DMS79 treated with DMSO at 0.1 percent for 48 hours (cell line): ENCODE results near the gene UBE2O.

Experiments used
- DNase-seq: peaks from one replicate; lab custom pipeline; 2025; lab: John Stamatoyannopoulos, UW

Gene UBE2O

DNA sequence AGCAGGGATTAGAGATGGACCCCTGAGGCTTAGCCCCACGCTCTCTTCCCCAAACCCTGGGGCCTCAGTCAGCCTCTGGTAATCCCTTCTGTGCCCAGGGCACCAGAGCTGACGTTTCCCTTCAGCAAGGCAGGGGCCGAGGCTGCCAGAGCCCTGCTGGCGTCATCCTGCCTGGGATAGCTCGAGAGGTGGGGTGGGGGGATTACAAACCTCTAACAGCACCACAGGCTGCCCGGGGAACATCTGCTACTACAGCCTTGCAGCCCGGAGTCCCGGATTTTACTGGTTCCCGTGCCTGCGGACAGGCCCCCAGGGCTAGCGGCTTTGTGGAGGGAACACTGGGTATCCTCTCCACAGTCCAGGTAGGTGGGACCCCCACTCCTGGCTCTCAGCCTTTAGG is 14.4 kb upstream of the UBE2O start, which contains the start of gene AANAT:
Gene AANAT, plus strand, starts transcription at position 238 of the 400 bp plus-strand sequence. CDS start 1,144 bp downstream, outside the sequence.
- no peak for DNase-seq

DNA sequence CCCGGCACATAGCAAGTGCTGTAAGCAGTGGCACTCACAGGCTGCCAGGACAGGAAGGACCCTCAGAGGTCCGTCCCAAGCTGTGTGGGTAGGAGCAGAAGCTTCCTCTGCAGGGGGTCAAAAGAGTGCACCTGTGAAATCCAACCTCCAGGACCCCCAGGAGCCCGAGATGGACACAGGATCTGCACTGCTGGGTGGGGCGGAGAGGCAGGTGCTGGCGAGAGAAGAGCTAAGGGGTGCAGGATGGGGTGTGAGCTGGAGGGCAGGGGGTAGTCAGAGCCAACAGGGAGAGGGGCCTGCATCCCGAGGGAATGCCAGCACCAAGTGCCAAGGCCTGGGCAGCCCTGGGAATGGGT is 13.8 kb upstream of the UBE2O start:
- DNase-seq: no peak

DNA sequence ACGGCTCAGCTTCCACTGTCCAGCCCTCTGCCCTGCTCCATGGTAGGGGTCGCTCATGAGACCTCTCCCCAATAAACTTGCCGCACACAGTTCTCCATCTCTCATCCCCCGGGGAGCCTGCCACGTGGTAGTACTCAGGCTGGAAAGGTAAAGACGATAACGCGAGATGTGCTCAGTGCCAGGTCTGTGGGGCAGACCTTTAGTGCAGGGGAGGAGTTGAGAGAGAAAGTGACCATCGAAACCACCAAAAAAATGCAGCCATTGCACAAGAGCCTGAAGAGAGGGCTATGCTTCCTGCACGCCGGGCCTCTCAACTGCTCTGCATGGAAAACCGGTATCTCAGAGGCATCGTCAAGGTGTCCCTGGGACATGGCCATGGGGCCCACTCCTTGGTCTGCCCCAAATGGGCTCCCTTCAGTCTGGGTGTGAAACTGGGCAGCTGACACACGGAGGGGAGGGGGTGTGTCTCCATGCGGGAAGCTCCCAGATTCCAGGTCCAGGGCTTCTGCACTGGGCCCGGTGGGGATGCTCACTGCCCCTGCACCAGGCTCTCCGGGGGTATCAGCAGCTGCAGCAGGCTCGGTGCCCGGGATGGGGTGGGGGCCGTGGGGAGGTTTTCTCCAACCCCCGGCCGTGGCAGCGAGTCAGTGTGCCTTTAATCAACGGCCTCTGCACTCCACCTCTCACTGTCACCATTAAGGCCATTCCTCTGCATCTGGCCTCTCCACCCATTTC is 9.8 kb upstream of the UBE2O start:
- no peak for DNase-seq

DNA sequence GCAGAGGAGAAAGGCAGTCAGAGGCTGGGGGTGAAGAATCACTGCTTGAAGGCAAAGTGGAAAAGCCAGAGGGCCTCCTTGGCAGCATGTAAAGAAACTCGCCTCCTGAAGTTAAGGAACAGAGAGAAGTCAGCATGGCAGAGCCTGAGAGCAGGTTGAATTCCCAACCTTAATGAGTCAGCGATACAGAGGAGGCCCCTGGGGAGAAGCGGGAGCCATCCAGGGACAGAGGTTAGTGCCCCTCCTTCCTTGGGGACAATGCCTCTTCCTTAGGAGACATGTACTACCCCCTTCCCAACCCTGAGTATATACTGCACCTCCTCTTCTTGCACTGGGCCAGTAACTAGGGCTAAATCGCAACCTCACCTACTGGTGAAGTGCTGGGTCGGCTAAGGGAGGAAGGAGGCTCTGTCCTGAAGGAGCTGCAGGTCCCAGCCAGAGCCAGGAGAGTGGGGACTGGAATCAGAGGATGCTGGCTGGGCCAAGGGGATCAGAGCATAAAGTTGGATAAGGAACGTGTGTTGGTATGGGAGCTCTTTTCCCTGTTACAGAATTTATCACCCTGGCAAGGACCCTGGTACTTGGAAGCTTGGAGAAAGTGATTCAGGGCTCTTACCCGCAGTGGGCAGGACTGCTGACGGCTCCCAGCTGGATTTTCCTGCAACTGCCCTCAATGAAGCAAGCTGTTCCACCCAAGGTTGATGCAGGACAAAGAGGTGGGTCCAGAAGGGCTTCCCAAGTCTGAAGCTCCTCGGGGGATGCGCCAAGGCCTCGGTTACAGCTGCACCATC is 9.0 kb upstream of the UBE2O start:
- no peak for DNase-seq

DNA sequence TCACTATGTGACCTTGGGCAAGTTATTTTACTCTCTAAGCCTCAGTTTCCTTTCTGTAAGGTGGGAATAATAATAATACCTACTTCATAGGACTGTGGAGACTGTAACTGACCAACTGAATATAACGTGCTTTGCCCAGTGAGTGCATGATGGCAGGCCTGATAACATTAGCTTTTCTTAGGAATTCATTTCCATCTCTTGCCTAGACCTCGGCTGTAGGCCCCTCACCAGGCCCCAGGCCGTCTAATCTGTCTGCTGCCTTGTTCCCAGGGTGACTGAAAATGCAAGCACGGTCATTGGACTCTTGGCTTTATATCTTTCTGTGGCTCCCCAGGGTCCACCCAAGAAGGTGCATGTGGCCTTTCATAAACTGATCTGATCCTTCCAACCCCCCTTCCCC is 6.7 kb upstream of the UBE2O start:
- no peak for DNase-seq

DNA sequence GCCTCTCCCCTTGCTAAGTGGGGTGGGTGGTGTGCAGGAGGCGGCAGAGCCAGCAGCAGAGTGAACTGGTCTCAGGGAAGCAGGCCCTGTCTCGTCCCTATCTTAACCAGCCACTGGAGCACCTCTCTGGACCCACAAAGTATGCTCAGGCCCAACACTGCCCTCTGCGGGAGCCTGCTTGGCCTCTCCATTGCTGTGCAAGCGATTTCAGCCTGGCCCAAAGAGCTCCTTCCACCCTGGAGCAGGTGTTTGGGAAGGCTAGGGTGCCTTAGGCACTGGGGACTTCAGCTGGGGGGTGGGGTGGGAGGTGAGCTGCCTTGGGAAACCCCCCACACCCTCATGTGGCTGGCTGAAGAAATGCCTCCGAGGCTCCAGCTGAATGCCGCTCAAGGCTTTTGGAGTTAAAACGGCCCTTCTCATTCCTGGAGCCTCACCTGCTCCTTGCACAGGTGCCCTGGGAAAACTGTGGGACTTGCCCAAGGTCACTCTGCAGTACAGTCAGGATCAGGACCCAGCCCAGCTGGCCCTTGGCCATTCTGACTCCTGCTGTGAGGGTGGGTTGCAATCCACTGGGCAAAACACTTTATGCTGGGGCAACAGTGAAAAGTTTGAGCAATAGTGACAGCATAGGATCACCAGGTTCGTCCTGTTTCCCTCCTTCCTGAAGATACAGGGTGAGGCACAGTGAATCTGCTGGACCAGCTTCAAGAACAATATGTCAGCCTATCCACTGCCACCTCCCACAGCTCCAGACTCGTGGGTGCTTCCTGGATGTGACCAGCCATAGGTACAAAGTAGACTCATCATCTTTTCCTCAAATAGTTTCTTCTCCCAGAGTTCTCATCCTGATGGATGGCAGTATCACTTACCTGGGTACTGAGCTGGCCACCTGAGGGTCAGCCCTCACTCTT is 5.9 kb upstream of the UBE2O start:
- DNase-seq: peak; percentile 32

DNA sequence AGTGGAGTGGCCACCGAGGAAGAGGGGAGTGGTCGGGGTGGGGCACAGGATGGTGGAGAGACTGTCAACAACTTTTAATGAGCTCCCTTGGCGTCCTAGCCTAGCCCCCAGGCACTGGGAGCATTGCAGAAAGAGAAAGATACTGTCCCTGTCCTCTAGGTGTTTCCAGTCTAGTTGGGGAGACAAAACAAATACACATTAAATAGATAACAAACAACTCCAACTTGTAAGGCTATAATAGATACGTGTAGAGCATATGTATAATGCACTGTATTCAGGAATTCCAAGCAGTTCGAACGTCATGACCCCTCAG is 435 bp upstream of the UBE2O start:
- no peak for DNase-seq

DNA sequence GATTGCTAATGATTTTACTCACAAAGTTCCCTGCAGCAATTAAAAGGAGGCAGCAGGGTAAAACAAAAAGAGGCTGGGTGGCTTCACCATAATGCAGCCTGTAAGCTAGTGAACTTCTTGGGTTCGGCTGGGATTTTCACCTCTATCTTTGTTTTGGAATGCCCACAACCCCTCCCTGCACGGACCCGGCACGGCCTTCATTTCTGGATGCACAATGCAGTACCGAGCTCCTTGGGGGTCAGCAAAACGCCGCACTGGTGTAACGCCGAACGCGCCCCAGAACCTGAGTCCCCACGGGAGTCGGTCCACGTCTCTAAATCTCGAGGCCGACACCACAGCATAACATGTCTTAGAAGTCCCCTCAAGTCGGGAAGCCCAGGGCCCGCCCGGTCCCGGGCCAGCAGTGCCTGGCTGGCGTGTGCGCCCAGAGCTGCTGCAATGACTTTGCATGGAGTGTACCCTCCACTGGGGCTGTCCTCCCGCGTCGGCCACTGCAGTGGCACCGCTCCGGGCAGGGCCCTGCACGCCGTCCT is 759 bp downstream of the UBE2O start:
- no peak for DNase-seq

DNA sequence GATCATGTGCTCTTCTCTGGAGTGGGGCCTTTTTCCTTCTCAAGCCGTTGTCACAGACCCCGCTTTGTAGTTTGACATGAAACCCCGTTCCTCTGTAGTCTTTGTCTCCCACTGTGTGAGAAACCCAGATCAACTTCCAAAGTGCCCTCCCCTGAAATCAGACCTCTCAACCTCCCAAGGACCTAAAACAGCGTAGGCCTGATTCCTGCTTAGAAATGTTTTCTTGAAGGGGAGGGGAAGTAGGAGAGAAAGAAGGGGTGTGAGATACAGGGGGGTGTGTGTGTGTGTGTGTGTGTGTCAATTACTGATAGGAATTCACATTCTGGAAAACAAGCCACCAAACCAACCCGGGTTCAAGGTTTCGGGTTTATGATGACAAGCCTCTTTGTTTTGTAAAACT is 1.4 kb downstream of the UBE2O start:
- DNase-seq: no peak

DNA sequence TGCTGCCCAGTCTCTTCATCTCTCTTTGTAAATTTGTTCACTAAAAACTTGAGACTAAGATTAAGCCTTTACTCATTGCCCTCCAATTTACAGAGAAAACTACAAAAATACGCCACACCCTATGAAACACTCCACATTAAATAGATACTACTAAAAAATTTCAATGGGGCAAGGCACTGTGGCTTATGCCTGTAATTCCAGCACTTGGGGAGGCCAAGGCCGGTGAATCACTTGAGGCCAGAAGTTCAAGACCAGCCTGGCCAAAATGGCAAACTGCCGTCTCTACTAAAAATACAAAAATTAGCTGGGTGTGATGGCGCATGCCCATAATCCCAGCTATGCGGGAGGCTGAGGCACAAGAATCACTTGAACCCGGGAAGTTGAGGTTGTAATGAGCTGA is 3.8 kb downstream of the UBE2O start:
- no peak for DNase-seq

DNA sequence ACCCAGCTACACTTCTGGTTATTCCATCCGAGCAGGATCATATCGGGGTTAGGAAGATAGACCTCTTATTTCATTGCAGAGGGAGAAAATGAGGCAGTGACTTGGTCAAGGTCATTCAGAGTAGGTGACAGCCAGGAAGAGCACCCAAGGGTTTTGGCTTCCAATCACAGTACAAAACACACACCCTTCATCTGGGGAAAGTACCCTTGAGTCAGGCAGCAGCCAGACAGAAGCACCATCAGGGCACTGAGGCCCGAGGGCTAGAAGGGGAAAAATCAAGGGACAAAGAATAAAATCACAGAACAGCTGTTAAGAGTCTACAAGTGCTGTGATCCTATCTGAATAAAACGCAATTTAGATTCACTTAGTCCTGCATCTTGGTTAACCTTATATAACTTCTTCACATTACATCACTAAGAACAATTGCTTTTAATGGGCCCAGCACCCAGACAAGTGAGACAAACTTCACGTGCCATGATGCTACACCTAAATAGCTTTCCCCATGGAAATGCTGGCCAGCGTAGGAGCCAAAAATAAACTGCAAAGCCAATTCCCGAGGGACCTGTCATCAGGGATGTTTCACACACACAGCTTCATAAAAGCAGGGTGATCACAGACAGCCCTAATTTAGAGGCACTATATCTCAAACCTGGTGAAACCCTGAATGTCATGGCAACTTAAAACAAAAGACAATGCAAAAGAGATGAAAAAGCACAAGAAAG is 4.9 kb downstream of the UBE2O start:
- no peak for DNase-seq

DNA sequence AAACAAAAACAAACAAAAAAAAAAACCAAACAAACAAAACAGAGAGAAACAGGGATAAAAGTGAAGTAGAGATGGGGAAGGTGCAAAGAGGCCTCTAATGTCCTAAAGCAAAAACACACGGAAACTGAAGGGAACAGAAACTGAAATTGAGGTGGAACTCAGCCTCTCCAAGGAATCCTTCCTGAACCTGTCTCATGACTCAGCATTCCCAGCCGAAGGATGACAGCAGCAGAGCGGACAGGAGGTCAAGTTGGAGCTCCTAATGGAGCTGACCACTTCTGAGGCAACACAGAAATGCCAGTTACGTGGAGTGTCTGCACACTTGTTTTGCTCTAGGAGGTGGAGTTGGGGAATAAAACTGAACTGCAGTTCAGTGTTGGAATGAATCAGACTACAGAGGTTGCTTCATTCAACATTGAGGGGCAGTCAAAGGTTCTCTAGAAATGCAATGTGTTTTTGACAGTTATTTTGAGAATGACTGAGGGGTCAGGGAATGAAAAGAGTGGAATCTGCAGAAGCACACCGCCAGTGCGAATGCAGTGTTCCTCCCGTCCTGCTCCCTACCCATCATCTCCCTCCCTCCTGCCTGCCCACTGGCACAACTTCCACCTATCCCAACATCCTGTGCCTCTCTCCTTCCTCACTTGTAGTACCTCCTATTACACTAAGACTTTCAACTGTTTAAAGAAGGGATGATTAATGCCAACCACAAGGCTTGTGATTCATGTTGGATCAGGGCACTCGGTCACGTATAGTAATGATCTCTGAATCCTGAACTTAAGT is 6.3 kb downstream of the UBE2O start:
- no peak for DNase-seq

DNA sequence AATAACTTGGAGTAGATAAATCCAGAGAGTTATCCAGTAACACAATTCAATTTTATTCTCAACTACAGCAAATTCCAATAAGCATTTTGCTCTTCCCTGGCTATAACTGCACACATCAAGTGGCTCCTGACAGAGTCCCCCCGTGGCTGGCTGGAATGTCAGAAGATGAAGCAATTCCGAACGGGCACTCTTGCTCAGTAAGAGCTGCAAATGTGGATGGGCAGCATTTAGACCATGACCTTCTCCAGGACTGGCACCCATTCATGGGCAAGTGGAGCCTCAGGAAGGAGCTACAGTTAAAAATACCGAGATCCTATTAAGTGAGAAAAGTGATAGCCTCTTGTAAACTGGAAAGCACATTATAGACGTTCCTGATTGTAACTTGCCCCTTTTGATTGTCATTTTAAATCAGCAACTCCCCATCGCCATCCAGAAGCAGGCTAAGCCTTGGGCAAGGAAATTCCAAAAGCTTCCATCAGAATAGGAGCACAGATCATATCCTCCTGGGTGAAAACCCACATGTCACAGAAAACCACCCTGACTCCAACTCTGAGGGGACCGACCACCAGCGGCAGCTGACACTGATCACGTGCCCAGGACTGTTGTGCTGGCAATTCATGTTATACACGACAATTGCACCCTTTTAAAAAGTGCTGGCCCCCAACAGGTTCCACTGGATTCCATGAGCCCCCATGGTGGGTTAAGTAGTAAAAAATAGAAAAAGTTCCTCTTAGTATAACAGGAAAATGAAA is 7.1 kb downstream of the UBE2O start:
- no peak for DNase-seq

DNA sequence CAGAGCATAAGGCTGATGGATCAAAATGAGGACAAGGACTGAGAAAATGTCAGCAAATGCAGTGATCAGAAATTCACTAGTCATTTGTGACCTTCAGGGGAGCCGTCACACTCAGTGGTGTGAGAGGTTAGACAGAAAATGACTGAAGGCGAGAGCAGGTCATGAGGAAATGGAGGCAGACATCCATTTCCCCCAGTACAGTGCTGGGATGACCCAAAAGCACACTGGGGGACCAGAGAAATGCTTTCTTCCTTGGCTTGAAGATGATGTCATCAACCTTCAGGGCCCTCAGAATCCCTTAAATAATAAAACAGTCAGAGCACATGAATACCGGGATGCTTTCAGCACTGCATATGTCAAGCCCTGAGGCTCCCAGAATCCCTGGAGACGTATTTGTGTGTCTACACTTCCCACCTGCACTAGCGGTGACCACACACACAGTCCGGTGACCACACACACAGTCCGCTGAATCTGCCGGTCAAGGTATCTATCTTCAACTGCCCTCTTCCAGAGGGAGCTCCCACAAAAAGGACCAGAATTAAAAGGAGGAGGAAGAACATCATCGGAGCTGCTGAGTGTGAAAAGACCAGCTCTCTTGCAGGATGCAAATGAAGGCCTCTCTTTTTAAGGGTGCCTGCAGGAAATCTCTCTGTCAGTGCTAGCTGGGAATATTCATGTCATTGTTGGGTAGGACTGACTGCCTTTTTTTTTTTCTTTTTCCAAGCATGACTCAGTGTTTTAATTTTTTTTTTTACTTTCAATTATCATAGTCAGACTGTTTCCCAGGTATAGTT is 8.2 kb downstream of the UBE2O start:
- DNase-seq: no peak

DNA sequence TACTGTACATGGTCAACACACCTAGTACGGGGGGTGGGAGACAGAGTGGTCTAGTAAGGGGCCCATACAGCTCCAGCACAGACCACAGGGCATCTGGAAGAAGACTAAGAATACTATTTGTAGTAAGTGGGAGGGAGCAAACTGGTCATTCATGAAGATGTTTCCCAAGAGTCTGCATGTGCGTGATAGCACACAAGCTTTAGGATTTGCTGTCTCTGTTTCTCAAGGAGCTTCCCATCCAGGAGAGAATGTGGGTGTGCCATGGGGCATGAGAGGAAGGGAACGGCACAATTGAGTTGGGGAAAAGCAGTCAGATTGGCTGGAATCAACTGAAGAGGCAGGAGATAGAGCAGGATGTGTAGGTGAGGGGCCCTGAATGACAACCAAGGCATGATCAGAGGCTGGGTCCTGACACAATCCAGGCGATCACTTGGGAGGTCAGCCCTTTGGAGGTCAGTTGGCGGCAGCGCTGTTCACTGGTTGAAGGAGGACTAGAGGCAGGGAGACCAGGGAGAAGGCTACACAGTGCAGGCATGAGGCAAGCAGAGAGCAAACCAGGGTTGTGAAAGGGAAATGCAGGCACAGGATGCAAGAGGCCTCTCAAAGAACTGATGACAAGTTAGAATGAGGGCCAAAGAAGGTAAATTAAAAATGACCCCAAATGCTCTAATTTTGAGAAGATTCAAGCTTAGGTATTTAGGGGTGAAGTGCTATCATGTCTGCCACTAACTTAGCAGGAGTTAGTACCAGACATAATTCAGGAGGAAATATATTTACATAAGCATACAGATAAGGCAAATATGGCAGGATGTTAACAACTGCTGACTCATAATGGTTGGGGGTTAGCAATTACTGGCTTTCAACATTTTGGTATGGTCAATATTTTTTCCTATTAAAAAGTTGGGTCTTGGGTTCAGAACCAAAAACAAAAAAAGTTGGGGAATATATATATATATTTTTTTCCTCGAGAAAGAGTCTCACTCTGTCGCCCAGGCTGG is 10.3 kb downstream of the UBE2O start:
- DNase-seq: no peak

DNA sequence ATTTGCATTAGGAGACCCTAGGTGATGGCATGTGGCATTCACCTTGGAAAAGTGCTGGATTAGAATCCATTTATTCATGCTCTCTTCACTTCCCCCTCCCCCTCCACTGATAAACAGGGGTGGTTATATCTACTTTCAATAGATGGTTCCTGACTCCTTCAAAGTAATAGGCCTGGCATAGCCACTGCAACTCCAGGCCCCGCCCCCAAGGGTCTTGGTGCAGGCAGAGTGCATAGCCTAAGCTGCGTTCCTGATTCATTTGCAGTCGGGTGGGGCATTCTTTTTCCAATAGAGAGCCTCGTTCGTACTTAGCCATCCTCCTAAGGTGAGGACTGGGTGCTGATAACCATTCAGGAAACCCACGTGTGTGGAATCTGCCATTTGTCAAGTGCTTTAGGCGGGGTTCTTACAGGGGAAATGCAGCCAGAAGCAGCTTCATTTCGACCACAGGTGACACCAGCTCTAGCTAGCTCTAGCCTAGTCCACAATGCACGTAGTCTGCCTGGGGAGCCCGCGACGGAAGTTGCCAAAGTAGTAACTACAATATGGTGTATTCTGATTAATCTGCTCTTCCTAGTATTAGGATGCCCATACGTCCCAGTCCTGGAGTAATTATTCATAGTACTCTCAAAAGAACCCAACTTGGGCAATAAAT is 11.1 kb downstream of the UBE2O start:
- DNase-seq: no peak

DNA sequence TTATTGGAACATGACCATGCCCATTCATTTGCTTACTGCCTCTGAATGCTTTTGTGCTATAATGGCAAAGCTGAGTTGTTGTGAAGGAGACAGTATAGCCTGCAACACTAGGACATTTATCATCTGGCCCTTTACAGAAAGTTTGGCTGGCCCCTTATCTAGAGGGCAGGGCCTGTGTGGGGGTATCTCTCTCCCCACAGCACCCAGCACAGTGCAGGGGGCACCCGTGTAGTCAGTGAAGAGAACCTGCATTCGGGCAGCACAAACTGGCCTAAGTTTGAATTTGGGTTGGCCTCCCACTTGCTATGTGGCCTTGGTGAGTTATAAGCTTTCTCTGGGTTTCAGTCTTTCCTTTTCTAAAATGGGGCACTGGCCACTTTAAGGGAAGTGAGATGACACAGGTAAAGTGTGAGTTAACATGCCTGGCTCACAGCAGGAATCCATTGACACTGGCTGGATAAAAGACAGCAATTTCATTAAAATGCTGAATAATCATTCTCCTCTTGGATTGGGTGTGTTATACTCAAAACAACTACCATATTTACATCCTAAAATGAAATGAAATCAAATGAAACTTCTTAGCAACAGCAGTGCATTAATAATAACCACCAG is 12.1 kb downstream of the UBE2O start:
- no peak for DNase-seq
